DMS53 treated with DMSO at 0.1 percent for 48 hours (cell line): Measurements from ENCODE around the gene DEFB131B.
"Not testable (repeated sequence)": the region's sequence is repeated elsewhere in the genome, so short reads cannot be mapped to it uniquely, and the experiment has no call there.

ENCODE experiments used
- DNase-seq: peaks from one replicate; lab custom pipeline; 2025; ENCODE audit not compliant: unreplicated experiment; lab: John Stamatoyannopoulos, UW

DEFB131B gene, protein sequence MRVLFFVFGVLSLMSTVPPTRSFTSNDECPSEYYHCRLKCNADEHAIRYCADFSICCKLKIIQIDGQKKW

DNA sequence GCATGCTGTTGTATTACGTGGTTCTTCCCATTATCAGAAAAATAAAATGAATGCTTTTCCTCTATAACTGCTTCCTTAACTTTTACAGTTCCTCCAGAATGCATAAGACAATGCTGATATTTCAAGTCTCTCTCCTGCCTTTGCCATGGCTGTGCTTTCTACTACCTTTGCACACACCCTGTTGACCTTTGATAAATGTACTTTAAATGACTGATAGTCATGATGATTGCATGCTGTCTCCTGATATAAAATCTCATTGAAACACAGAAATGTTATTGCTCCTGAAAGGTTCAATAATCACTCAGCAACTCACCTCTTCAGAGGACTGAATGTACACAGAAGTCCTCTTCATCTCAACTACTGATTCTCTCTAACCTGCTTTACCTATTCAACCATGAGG is at the start of gene DEFB131B:
Gene DEFB131B, plus strand, starts transcription at position 395 of the 400 bp plus-strand sequence. Its CDS starts 0 bp downstream, at position 395.
- not testable (repeated sequence) for DNase-seq

DNA sequence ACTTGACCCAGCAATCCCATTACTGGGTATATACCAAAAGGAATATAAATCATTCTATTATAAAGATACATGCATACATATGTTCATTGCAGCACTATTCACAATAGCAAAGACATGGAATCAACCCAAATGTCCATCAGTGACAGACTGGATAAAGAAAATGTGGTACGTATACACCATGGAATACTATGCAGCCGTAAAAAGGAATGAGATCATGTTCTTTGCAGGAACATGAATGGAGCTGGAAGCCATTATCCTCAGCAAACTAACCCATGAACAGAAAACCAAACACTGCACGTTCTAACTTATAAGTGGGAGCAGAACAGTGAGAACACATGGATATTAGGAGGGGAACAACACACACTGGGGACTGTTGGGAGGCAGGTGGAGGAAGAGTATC is 49.0 kb upstream of the DEFB131B start:
- DNase-seq, result not testable (repeated sequence)

GRCh38 chr11:71829686-71830085 is 48.6 kb upstream of the DEFB131B start:
- DNase-seq, result not testable (repeated sequence)

DNA sequence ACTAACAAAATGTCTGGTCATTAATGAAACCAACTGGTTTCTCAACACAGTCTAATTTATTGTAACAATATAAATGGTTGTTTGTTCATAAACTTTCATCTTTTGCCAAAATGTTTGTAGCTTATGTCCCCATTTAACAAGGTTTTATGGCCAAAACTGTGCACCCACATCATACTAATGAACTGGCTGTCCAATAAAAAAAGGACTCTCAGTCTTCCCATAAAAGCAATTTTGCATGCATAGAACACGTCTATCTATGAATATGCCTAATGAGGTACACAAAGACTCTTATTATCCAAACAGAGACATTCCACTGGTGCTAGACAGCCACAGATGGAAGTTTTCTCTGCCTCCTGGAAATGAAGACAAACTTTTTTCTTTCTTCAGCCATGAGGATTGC is 45.4 kb upstream of the DEFB131B start, which contains the start of gene DEFB108B:
Gene DEFB108B, plus strand, starts transcription at position 390 of the 400 bp plus-strand sequence. Its CDS starts 0 bp downstream, at position 390.
- DNase-seq, result not testable (repeated sequence)

GRCh38 chr11:71842720-71843119 is 35.5 kb upstream of the DEFB131B start:
- not testable (repeated sequence) for DNase-seq

GRCh38 chr11:71843355-71843754 is 34.9 kb upstream of the DEFB131B start:
- DNase-seq, result not testable (repeated sequence)

DNA sequence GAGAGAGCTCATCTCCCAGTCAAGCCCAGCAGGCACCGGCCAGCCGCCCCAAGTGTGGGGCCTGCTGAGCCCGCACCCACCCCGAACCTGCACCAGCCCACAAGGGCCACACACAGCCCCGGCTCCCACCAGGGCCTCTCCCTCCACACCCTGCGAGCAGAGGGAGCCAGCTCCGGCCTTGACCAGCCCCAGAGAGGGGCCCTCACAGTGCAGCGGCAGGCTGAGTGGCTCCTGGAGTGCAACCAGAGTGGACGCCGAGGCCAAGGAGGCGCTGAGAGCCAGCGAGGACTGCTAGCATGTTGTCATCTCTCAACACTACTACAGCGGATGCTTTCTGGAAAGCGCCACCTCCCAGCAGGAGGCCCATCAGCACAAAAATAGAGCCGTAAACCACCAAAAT is 34.4 kb upstream of the DEFB131B start:
- no peak for DNase-seq

DNA sequence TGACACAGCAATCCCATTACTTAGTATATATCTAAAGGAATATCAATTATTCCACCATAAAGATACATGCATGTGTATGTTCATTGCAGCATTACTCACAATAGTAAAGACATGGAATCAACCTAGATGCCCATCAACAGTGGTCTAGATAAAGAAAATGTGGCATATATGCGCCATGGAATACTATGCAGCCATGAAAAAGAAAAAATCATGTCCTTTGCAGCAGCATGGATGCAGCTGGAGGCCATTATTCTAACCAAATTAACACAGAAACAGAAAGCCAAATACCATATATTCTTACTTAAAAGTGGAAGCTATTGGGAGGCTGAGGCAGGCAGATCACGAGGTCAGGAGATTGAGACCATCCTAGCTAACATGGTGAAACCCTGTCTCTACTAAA is 24.4 kb upstream of the DEFB131B start:
- DNase-seq, result not testable (repeated sequence)

- not testable (repeated sequence) for DNase-seq
Observed at GRCh38 chr11:71855880-71856279, 22.4 kb upstream of the DEFB131B start.

- DNase-seq, result not testable (repeated sequence)
Observed at GRCh38 chr11:71860835-71861234, 17.4 kb upstream of the DEFB131B start.

- peak; percentile 67 for DNase-seq
Observed at GRCh38 chr11:71863978-71864627, 14.2 kb upstream of the DEFB131B start.

GRCh38 chr11:71867209-71867608 is 11.0 kb upstream of the DEFB131B start:
- not testable (repeated sequence) for DNase-seq

DNA sequence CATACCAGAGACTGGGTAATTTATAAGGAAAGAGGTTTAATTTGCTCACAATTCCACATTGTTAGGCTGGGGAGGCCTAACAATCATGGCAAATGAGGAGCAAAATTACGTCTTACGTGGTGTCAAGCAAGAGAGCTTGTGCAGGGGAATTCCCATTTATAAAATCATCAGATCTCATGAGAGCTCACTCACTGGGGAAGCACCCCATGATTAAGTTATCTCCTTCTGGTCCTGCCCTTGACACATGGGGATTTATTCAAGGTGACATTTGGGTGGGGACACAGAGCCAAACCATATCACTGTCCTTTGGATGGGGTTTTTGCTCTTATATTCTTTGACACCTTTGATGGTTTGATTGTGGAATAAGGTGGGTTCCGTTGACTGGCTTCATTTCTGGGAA is 8.3 kb upstream of the DEFB131B start:
- DNase-seq, result not testable (repeated sequence)

- not testable (repeated sequence) for DNase-seq
Observed at GRCh38 chr11:71870661-71871060, 7.6 kb upstream of the DEFB131B start.

DNA sequence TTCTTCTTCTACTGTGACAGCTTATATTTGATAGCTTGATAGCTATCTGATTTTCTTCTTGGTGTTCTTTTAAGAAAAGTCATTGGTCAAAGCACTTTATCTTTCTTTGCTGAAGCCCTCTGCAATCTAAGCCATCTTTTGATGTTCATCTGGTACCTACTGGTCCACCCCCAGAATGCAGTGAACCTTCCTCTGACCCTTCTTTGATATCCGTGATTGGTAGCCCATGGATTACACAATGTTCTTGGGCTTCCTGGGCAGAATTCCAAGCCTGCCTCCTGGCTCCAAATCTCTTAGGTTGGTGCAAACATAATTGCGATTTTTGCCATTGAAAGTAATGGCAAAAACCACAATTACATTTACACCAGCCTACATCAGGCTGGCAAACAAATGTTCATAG is 2.0 kb upstream of the DEFB131B start:
- not testable (repeated sequence) for DNase-seq

GRCh38 chr11:71885806-71886205 is 7.6 kb downstream of the DEFB131B start:
- DNase-seq, result not testable (repeated sequence)

DNA sequence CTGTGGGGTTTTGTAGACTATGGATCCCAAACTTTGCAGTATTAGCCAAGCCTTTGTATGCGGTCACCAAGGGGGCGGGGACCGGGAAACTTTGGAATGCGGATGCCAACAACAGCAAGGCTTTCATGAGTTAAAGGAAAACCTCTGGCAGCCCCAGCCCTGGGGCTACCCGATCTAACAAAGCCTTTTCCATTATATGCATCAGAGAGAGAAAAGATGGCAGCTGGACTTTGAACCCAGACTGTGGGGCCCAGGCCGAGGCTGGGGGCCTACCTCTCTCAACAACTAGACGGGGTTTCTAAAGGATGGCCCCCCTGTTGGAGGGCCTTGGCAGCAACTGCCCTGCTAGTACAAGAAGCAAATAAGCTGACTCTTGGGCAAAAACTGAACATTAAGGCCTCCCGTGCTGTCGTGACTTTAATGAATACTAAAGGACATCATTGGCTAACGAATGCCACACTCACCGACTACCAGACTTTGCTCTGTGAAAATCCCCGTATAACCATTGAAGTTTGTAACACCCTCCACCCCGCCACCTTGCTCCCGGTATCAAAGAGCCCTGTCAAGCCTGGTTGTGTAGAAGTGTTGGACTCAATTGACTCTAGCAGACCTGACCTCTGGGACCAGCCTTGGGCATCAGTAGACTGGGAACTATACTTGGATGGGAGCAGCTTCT is 10.2 kb downstream of the DEFB131B start:
- not testable (repeated sequence) for DNase-seq

GRCh38 chr11:71889181-71889872 is 11.1 kb downstream of the DEFB131B start:
- peak; percentile 41 for DNase-seq

DNA sequence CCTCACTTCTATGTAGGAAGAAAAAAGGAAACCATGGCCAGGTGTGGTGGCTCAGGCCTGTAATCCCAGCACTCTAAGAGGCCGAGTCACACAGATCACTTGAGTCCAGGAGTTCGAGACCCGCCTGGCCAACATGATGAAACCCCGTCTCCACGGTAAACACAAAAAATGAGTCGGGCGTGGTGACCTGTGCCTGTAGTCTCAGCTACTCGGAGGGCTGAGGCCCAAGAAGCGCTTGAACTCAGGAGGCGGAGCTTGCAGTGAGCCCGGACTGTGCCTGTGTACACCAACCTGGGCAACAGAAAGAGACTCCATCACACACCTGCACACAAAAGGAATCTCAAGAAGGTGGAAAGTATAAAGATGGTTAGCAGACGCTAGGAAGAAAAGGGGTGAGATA is 17.7 kb downstream of the DEFB131B start:
- no peak for DNase-seq

GRCh38 chr11:71901137-71901536 is 22.9 kb downstream of the DEFB131B start:
- not testable (repeated sequence) for DNase-seq

DNA sequence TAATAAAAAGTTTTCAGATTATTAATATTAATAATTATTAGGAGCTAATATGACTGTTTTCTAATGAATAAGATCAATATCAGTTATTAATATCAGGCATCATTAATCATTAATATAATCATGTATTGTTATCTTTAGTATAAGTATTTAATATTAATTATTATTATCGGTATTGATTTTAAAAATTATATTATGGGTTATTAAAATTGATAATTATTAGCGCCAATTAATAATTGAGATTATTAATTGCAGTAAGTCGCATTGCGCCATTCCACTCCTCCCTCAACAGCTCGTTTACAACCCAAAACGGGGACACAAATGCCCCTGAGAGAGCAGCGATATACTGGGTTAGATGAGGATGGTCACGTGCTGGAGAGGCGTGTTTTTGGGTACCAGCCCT is 30.0 kb downstream of the DEFB131B start:
- DNase-seq, result no peak
